Tibial nerve (tissue), 3 donors: Measurements from ENCODE around the gene ETNK1.

Source experiments
- POLR2A ChIP-seq, 2 donors: fragments of 450-650 bp; IDR thresholded peaks; one replicate each; pipeline ENCODE4 v1.6.1; 2017; ENCODE audit warnings: antibody characterized with exemption in 2 of 2, mild to moderate bottlenecking in 2 of 2, moderate library complexity in 2 of 2
- TF ChIP-seq, protein P1 (sequence below), 5 experiments: fragments of 200-600 bp in 3 of 5; fragments of 450-650 bp in 2 of 5; sonication (generic) in 3 of 5; IDR thresholded peaks; one replicate each; pipeline ENCODE4 v1.5.1; 2016 to 2019; ENCODE audit warnings: antibody characterized with exemption in 5 of 5, mild to moderate bottlenecking in 3 of 5, moderate library complexity in 2 of 5

DNA sequence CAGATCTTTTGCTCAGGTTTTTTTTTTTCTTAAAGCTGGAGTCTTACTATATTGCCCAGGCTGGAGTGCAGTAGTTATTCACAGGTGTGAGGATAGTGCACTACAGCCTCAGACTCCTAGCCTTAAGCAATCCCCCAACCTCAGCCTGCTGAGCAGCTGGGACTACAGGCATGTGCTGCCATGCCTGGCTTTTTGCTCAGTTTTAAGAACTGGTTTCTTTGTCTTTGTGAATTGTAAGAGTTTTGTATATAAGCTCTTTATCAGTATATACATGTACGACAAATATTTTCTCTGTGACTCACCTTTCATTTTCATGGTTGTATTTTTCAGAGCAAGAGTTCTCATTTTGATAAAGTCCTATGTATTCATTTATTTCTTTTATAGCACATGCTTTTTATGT is 47.3 kb upstream of the ETNK1 start:
- TF ChIP-seq, protein P1, sequence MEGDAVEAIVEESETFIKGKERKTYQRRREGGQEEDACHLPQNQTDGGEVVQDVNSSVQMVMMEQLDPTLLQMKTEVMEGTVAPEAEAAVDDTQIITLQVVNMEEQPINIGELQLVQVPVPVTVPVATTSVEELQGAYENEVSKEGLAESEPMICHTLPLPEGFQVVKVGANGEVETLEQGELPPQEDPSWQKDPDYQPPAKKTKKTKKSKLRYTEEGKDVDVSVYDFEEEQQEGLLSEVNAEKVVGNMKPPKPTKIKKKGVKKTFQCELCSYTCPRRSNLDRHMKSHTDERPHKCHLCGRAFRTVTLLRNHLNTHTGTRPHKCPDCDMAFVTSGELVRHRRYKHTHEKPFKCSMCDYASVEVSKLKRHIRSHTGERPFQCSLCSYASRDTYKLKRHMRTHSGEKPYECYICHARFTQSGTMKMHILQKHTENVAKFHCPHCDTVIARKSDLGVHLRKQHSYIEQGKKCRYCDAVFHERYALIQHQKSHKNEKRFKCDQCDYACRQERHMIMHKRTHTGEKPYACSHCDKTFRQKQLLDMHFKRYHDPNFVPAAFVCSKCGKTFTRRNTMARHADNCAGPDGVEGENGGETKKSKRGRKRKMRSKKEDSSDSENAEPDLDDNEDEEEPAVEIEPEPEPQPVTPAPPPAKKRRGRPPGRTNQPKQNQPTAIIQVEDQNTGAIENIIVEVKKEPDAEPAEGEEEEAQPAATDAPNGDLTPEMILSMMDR (IDR thresholded peaks at IDR 0.05), result no peak
- TF ChIP-seq POLR2A (IDR thresholded peaks at IDR 0.05), result no peak
